Activated CD8-positive, alpha-beta memory T cell treated with anti-CD3 and anti-CD28 coated beads, Interleukin-2, amount 50 U/mL, for 1 hour (primary cell): Measurements from ENCODE around the gene TLE1.
"Not testable (repeated sequence)": the region's sequence is repeated elsewhere in the genome, so short reads cannot be mapped to it uniquely, and the experiment has no call there.

ENCODE experiments used
- DNase-seq: peaks from one replicate; pipeline ENCODE4 v3.0.0-alpha.2; 2020; ENCODE audit errors: extremely low read depth

The TLE1 gene

DNA sequence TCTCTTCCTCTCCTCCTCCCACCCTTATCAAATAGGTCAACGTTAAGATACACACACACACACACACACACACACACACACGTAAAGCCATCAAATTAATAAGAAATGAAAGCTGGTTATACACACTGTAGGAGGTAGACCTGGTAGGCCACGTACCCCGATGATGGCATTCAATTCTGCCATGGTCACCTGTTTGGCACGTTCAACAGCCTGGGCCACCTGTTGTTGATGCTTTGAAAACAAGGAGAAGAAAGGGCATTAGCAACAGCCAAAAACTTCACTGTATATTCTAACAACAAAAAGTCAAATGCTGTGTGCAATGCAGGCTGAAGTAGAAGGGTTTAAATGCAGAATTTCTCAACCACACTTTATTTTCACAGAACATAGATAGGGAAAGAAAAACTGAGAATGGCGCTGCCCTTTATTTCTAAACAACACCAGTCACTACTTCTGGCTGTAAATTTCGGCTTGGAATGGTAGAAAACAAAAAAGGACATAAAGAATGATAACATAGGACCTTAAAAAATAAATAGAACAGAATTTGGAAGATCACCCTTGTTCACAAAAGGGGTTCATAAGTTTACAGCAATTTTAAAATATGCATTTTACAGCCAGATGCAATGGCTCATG, 37.2 kb downstream of the TLE1 start:
- no peak for DNase-seq

DNA sequence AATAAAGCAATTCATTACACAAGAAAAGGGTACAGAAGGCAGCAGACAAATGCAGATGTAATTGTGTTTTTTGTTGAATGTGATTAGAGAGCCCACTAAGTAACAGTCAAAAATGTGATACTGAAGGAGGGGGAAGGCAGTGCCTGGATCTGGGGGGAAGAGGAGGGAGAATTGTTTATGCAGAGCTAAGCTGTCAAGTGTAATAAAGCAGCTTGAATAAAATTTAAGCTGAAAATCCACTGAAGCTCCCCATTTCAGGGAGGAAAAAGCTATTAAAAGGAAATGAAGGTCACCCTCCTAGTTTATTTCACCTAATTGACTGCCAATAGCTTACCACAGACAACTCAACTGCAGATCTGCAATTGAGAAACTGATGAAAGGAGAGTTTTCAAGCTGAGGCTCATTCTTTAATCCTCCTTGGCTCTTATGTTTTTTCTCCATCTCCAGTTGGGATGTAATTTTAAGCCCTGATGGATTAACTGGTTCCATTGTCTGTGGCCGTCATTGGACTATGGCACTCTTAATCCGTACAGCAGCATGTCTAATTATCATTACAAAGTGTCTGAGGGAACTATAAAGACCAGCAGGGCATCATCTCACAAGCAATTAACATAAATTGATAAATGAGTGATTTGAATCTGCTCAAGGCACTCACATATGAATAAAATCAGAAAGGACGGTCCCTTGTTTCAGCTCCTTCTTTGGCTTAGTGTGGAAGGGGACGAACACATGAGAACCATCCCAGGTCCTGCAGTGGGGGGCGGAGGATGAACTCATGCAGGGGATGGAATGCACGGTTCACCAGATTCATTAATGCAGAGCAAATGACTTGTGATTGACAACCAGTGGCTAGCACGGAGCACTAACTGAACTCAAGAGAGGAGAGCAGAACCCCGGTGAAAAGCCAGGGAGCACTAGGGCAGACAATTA, 38.5 kb downstream of the TLE1 start:
- no peak for DNase-seq

DNA sequence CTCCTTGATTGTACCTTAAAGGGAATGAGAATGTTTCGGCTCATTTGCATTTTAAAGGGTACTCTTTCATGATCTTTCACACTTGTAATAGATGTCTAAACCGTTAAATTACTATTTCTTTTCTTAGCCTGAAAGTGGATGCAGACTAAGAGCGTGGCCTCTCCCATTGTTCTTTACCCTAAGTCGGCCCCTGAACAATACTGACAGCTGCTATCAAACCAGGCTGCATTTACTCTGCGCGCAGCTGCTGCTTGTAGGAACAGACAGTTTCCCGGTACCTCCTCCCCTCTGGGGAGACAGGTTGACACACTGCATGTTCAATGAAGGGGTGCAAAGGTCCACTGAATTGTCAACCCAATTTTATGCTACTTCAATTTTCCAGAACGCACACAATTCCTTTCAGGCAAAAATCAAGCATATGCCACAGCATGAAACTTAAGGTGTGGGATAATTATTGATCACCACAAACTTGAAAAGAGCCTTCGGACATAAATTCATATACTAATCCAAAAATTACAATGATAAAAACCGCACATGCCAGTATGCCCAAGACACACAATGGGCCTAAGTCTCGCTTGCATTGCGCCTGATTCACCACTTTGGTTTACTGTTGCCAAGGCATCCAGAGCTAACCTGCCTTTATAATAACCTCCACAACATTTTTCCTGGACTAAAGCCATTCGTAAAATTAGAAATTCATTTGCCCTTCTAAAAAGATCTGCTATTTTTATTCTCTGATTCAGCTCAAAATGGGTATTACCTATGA, 39.7 kb downstream of the TLE1 start:
- DNase-seq: no peak

DNA sequence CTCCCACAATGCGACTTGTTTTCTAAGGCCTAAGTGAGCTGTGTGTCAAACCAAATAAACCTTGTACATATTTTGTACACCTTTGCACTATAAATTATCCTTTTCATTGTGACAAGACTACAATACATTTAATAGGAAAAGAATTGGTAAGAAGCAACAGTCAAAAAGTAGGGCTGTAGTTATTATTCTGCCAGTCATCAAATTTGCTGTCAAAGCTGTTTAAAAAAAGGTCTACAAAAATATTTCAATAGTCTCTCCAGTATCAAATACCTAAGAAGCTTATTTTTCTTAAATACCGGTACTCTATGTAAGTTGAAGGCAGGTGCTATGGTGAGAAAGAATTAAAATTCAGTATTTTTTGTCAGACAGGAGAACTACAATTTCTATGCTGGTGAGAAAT, 40.5 kb downstream of the TLE1 start:
- DNase-seq: no peak

DNA sequence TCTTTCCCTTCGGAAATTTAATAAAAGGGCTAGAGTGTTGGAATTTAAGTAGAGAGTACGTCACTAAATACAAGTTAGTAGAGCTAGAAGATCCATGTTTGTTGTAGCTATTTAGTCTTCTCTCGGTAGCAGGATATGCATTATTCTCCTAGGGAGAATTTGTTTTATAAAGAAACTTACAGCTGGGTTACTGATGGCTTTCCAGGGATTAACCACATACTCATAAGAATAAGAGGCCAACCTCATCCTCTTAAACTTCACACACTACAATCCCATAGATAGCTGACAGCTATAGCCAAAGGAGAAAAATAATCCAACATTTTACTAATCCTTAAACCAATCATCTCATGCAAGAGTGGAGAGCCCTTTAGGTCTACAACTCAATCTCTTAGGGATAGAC, 43.0 kb downstream of the TLE1 start:
- DNase-seq: no peak

DNA sequence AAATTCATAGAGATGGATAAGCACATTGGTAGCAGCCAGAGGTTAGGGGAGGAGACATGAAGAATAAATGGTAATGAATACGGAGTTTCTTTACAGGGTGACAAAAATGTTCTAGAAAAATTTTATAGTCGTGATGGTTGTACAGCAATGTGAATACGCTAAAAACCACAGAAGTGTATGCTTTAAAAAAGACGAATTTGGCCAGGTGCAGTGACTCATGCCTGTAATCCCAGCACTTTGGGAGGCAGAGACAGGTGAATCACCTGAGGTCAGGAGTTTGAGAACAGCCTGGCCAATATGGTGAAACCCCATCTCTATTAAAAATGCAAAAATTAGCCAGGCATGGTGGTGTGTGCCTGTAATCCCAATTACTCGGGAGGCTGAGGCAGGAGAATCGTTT, 44.8 kb downstream of the TLE1 start:
- DNase-seq: not testable (repeated sequence)

DNA sequence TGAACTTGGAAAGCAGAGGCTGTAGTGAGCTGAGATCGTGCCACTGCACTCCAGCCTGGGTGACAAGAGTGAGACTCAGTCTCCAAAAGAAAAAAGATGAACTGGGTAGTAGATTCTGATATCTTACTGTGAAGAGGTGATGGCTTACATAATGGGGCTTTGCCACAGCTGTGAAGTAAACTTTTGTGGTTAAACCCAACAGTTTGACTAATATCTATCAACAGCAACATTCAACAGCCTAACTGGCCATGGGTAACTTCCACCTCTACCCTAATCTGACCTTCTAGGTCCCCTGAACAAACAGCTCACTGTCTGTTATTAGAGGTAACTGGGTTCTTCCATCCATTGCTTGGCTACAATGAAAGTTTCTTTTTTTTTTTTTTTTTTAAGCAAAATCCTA, 52.1 kb downstream of the TLE1 start:
- DNase-seq: no peak

DNA sequence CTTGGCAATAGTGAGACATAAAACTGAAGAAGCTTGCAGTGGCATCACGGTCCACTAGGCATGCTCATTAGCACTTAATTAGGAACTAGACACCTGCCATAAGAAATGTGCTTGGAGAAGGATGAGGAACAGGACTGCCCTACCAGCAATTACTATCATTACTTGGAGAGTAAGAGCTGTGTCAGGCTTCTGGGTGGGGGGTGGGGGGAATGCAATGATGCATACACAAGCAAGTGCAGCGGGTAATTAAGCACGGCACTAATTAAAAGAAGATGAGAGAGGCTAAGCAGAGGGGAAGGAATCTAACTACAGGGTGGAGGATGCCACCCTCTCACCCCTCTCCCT, 53.1 kb downstream of the TLE1 start:
- no peak for DNase-seq

DNA sequence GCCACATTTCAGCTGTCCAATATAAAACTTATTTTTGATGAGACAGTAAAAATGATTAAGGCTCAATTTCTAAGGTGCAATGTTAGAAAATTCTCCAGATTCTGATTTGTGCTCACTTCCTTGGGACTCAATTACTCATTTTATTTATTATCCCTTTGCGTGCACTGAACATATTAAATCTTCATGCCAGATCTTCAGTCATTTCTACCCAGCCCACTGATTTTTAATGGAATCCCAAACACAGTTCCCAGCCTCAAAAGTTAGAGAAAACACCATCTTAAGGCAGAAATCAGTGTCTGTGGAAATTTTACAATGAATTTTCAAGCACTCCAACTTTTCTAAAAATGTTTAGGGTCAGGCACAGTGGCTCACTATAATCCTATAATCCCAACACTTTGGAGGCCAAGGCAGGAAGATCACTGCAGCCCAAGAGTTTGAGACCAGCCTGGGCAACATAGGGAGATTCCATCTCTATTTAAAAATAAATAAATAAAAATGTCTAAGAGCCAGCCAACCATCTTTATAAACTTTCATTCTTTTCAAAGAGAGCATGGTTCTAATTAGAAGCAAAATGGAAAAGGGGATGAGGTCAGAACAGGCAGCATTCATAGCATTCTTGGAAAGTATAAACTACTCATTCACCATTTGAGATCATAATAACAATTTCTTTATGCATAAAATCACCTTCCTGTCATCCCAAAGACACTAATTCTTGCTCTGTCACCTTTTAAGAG, 53.7 kb downstream of the TLE1 start:
- no peak for DNase-seq

DNA sequence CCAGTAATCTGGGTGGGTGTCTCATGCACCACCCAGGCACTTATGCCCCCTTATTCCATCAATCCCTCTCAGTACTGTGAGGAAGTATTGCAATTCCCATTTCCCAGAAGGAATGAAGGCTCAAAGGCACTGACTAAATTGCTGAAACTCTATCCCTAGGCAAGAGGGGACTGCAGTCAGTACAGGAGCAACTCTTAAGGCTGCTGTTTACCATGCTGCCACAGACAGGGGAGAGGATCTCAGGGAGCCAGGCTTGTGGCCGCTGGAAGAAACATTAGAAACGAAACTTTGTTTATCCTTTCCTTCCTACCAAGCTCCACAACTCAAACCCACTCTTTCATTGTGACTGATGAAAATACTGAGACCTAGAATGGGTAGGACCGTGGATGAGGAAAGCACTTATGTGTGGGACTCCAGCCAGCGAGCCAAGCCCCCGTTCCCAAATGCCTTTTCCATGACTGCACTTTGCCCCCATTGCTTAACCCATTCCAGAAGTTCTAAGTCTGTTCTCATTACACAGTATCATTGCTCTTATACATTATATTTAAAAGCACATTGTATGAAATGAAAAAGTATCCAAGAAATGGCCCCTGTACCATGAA, 54.3 kb downstream of the TLE1 start:
- no peak for DNase-seq

DNA sequence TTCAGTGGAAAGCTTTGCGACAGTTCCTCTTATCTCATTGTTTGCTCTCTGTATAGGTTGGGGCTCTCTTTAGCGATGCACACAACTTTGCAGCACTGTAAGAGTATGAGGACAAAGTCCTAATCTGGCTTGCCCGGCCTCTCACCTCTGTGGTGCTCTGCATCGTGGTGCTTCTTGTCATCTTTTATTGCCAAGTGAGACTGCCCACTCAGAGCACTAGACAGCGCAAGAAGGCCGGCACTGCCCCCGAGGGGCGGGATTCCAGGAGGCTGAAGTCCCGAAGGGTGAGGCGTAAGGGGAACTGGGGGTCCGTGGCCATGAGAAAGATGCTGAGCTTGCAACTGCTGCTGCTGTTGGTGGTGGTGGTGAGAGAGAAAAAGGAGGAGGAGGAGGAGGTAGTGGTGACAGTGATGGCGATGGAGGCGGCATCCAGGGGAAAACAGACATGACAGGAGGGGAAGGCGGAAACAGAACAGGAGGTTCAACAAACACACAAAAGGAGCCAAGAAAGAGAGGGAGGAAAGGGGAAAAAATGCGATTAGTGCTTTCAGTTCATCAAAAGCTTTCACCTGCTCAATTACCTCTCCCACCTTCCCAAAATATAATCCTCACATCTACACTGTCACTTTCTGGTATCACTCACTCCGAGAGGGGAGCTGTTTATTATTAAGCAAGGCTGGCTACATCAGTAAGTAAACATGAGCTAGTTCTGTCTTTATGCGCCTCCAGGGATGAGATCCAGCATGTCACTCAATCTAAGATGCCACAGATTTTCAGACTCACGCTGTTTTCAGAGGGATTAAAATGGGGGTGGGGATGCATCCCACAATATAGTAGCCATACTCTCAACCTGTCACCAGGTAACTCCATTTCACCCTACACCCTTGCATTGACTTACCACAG, 55.1 kb downstream of the TLE1 start:
- no peak for DNase-seq

DNA sequence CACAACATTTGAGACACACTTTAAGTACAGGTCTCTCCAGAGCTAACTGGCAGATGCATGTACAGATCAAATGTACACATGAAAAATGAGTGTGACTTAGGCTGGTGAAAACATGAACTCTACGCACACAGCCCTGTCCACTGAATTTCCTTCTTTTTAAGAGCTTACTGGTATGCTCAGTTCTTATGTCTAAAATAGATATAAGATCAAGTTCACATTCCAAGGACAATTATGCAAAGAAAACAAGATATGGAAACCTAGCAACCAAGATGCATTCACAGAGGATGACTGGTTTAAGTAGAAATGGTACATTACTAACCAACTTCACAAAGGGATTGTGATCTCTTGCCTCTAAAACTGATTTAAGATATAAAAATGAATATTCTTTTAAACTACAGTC, 56.7 kb downstream of the TLE1 start:
- DNase-seq: no peak

DNA sequence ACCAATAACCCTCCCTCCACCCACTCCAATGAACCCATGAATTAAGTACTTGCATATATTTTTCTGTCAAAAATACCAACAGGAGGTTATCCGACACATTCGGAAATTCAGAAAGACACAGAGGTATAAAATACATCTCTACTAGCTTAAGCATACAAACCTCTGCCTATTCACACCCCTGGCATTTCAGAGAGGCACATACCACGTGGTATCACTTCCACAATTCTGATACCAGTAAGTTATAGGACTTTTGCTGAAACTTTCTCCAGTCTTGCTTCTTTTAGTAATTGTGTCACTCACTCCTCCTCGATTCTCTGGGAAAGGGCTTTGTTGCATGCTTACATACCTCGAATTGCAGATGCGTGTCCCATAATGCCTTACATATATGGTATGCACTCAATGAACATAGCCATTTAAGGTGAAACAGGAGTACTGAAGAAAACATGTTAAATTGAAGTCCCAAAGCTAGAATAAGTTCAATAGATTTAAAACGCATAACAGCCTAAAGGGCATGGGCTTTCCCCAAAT, 58.1 kb downstream of the TLE1 start:
- no peak for DNase-seq

DNA sequence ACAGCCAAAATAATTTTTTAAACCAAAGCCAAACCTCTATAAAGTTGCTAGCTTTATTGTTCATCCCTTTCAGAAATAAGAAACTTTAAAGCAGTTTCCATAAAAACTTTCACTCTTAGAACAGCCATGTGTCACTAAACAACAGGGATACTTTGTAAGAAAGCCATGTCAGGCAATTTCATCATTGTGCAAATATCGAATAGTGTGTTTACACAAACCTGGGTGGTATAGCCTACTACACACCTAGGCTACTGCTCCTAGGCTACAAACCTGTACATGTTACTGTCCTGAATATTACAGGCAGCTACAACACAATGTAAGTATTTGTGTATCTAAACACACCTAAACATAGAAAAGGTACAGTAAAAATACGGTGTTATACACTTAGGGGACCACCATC, 59.9 kb downstream of the TLE1 start:
- DNase-seq: no peak

DNA sequence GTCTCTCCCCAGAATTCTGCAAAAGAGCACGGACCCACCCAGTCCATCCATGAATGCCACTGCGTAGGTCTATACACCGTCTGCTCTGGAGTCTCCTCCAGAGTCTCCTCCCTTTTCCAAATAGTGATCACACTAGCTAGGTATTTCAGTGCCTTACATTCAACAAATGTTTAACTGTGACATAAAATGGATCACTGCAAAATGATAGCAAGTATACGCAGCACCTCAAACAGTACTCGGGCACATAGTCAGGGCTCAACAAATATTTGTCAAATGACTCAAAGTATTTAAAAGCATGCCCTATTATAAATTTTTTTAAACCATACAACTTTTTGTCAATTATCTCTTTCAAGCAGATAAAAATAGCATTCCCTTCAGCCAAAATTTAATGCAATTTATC, 60.5 kb downstream of the TLE1 start:
- no peak for DNase-seq

DNA sequence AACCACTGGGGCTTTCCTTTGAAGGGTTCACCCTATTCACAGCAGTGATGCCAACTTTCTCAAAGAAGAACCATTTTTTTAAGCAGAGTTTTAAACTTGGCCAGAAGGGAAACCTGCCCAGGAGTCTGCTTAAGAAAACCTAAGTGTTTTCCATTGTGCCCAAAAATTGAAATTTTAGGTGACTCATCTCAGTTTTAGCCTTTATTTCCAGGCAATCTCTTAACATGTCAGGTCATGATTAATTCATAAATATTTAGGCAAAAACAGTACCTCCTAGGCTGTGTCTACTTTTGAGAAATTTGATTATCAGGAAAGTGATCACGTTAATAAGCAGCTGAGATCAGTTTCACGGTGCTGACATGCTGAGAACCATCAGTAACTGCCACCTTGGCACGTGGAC, 61.9 kb downstream of the TLE1 start:
- no peak for DNase-seq

DNA sequence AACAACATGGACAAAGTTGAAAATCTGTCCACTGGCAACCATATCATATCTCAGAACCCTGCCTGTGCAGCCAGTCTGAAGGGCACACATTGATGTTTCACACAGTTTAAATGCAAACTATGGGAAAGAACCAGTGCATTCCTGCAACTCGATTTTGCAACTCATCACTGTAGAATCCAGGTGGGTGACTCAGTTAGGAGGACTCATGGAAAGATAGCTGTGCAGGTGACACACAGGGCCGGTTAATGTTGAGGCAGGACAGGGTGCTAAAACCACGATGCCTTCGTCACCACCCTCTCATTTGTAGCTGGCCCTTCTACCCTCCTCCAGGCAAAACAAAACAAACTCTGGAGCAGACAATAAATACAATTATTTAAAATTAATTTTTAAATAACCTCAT, 62.8 kb downstream of the TLE1 start:
- DNase-seq: no peak

DNA sequence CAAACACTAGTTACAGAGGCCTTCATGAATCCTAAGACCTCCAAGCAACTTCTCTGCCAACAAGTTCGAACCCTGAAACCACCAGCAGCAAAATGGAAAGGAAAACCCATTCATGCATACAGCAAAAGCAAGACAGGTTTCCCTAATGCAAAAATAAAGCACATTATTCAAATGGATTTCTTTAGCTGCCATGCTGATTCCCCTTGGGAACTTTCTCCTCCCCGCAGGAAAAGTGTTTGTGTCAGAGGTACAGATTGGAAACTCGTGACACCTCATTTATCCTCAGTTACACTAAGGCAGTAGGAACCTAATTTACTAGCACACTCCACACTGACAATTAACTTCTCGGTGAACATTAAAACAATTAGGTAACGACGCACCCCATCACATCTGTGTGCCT, 63.4 kb downstream of the TLE1 start:
- DNase-seq: no peak

DNA sequence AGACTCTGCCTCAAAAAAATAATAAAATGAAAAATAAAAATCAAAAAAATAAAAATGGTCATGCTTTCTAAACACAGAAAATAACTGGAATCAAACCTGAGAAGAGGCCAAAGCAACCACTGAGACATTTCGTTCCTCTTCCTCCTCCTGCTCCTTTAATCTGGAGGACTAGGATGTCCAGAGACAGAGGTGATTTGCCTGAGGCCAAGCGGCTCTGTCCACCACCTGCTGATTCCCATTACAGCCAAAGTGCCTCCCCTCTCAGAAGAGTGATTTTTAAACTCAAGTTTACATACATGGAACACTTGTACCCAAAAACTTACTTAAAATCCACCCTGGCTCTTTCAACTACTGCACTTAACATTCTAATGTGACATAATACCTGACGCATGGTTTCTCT, 65.6 kb downstream of the TLE1 start:
- DNase-seq: no peak

DNA sequence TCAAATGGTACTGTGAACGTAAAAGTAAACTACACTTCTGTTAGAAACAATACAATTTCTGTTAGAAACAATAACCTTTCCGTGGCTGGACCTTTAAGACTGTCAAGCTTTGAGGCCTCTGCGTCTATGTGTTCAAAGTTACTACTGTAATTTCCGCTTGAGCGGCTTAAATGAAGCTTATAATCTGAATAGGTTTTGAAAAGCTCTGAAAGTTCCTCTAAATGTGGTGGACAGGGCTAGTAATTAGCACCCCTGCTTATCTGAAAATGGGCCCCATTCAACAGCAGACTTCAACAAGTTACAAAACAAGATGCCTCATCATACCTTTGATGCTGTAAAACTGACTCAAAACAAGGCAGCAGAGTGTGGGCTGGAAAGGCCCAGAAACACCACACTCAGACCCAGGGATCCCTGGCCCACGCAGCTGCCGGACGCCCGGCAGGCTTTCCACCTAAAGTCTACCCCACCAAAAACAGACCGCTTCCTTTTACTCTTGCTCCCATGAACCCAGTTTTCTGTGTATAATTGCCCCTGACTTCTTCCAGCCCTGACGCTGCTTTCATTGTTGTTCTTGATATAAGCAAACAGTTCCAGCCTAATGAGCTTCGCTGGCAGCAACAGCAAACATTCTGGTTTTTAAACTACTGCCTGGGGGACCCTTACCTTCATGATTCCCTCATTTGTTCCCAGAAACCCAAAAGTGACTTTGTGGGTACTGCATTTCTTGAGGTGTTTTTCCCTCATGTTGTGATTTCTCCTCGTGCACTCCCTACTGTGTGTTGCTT, 66.7 kb downstream of the TLE1 start:
- no peak for DNase-seq
